K562 (cell line): ENCODE data around the gene CSTB. TPM values are rescaled to one million over a fixed set of nuclear protein-coding genes. Genes with fewer than 3 reads are reported as not detected.

Source experiments
- ATAC-seq: fragments of 200-7000 bp; cut with Tn5 transposase; 3 replicates; pipeline ENCODE4 v1.9.1; 2020; ENCODE audit warnings: moderate library complexity
- BruUV-seq: library from RNA; stranded (reverse); fragments of 400-500 nt; replicated peaks from 2 replicates; lab custom pipeline; 2021; lab: Mats Ljungman, UMichigan
- CTCF ChIA-PET: fragments of 300-600 bp; formaldehyde crosslinking; extraction: SDS; loops from one replicate; lab custom pipeline; 2021; ENCODE audit warnings: low intra/inter-chr PET ratio; lab: Yijun Ruan, JAX
- POLR2A ChIA-PET: fragments of 300-600, 350-650 bp; sonication (Branson Sonifier 250); formaldehyde crosslinking; extraction: SDS; loops from one replicate; lab custom pipeline; 2021; ENCODE audit warnings: antibody characterized with exemption, inconsistent platforms; lab: Yijun Ruan, JAX
- DNase-seq, 4 experiments: peaks; one replicate each; pipeline versions ENCODE4 v3.0.0 to v3.0.0-alpha.2; 2011 to 2018; ENCODE audit warnings: low spot score in 3 of 4, mixed read lengths in 3 of 4; ENCODE audit errors: extremely low read depth in 1 of 4
- FAIRE-seq: peaks from 2 replicates; lab custom pipeline; 2011; peaks lifted over from hg19 to GRCh38; lab: Jason Lieb, UNC
- H2AFZ ChIP-seq: 2 replicates; pipeline ENCODE4 v1.6.0; 2011; ENCODE audit warnings: low read depth, low read length, control low read depth, inconsistent platforms
- H3K27ac ChIP-seq: fragments of 200-600 bp; 3 replicates; pipeline ENCODE4 v1.8.0; 2011; ENCODE audit warnings: low read depth, mild to moderate bottlenecking, control low read depth, inconsistent platforms, low read length, moderate library complexity, mixed read lengths; ENCODE audit errors: extremely low read depth
- H3K27me3 ChIP-seq, 2 experiments: fragments of 300-600 bp in 1 of 2; 2 replicates in 1 of 2; 3 replicates in 1 of 2; pipeline versions ENCODE4 v1.6.0 to v1.8.0; 2011; ENCODE audit warnings: inconsistent platforms in 2 of 2, low read length in 2 of 2, mild to moderate bottlenecking in 1 of 2, mixed read lengths in 1 of 2, moderate library complexity in 1 of 2; ENCODE audit not compliant: control insufficient read depth in 2 of 2, insufficient read depth in 2 of 2
- H3K36me3 ChIP-seq: fragments of 300-600 bp; 3 replicates; pipeline ENCODE4 v1.8.0; 2011; ENCODE audit warnings: mild to moderate bottlenecking, low read length, inconsistent platforms; ENCODE audit not compliant: control insufficient read depth, insufficient read depth
- H3K4me1 ChIP-seq, 2 experiments: fragments of 200-600 bp in 1 of 2; replicated peaks in 1 of 2; 2 replicates in 1 of 2; 3 replicates in 1 of 2; pipeline versions ENCODE4 v1.5.1 to v1.8.0; 2011; ENCODE audit warnings: inconsistent platforms in 2 of 2, low read length in 2 of 2, mild to moderate bottlenecking in 1 of 2, mixed read lengths in 1 of 2, moderate library complexity in 1 of 2; ENCODE audit not compliant: control insufficient read depth in 2 of 2, insufficient read depth in 2 of 2
- H3K4me2 ChIP-seq: 2 replicates; pipeline ENCODE4 v1.6.1; 2011; ENCODE audit warnings: low read length, control low read depth, inconsistent platforms, mixed read lengths; ENCODE audit not compliant: insufficient read depth
- H3K4me3 ChIP-seq: fragments of 200-600 bp; sonication (generic), shearing (Covaris generic); 2 replicates; pipeline ENCODE4 v1.5.1; 2016; ENCODE audit warnings: control low read depth, inconsistent platforms
- H3K79me2 ChIP-seq: fragments of 200-600 bp; 3 replicates; pipeline ENCODE4 v1.8.0; 2011; ENCODE audit warnings: low read length, inconsistent platforms; ENCODE audit not compliant: control insufficient read depth, insufficient read depth
- H3K9ac ChIP-seq, 2 experiments: 2 replicates each; pipeline versions ENCODE4 v1.6.0 to v1.6.1; 2011; ENCODE audit warnings: low read depth in 2 of 2, low read length in 2 of 2, control low read depth in 1 of 2, inconsistent platforms in 1 of 2, mild to moderate bottlenecking in 1 of 2, mixed read lengths in 1 of 2; ENCODE audit not compliant: insufficient read depth in 1 of 2
- H3K9me1 ChIP-seq: one replicate; pipeline ENCODE4 v1.6.0; 2011; ENCODE audit warnings: inconsistent platforms, mild to moderate bottlenecking, low read length, moderate library complexity; ENCODE audit not compliant: control insufficient read depth, insufficient read depth
- H3K9me3 ChIP-seq: replicated peaks from 2 replicates; pipeline ENCODE4 v1.5.1; 2011; ENCODE audit warnings: low read depth, low read length, inconsistent platforms; ENCODE audit not compliant: control insufficient read depth, insufficient read depth
- H4K20me1 ChIP-seq: replicated peaks from 2 replicates; pipeline ENCODE4 v1.6.1; 2011; ENCODE audit warnings: low read length, inconsistent platforms, mixed read lengths; ENCODE audit not compliant: control insufficient read depth, insufficient read depth
- CSDE1 ChIP-seq, 2 experiments: fragments of 450-650 bp; IDR thresholded peaks; 2 replicates each; pipeline ENCODE4 v1.6.1; 2016; ENCODE audit warnings: mild to moderate bottlenecking in 1 of 2
- GTF2F1 ChIP-seq: IDR thresholded peaks from 2 replicates; pipeline ENCODE4 v1.6.1; 2011; ENCODE audit warnings: low read depth, low read length, improper control_type of control experiment
- MCM5 ChIP-seq: fragments of 450-650 bp; IDR thresholded peaks from 2 replicates; pipeline ENCODE4 v1.6.1; 2016; ENCODE audit warnings: low read depth
- NFIC ChIP-seq: fragments of 450-650 bp; IDR thresholded peaks from 2 replicates; pipeline ENCODE4 v1.6.1; 2017; ENCODE audit warnings: mild to moderate bottlenecking, inconsistent platforms
- POLR2G ChIP-seq: fragments of 200-400 bp; formaldehyde crosslinking; IDR thresholded peaks from 2 replicates; pipeline ENCODE4 v1.6.1; 2017; ENCODE audit warnings: low read depth, mild to moderate bottlenecking, antibody characterized with exemption, low read length, moderate library complexity
- SREBF1 ChIP-seq: fragments of 150-350 bp; IDR thresholded peaks from 2 replicates; pipeline ENCODE4 v1.6.1; 2014; ENCODE audit warnings: antibody characterized with exemption, low read depth, low read length, borderline replicate concordance
- ZC3H4 ChIP-seq: sonication (generic); formaldehyde crosslinking; IDR thresholded peaks from 2 replicates; pipeline ENCODE4 v1.9.0; 2021; ENCODE audit warnings: missing genetic modification reagents, borderline replicate concordance
- ZNF280A ChIP-seq: fragments of 450-650 bp; IDR thresholded peaks from 2 replicates; pipeline ENCODE4 v1.6.1; 2018; ENCODE audit warnings: mild to moderate bottlenecking, low read depth; ENCODE audit not compliant: partially characterized antibody
- WGBS: fragments of 100-300 bp; shearing (Covaris generic); methylation state at CpG from one replicate; pipeline ENCODE4 v1.1.6; 2016; ENCODE audit warnings: low coverage, mixed read lengths; ENCODE audit not compliant: insufficient coverage; ENCODE audit errors: missing lambda C conversion rate; 5-methylcytosine and 5-hydroxymethylcytosine counted together
- in situ Hi-C: fragments of 300-500 bp; cut with MboI; formaldehyde crosslinking; loops from 4 replicates; pipeline ENCODE4 v1.15.0; 2018; ENCODE audit warnings: inconsistent platforms, mixed read lengths
- intact Hi-C: fragments of 100-400 bp; cut with micrococcal nuclease; formaldehyde crosslinking; loops from 2 replicates; pipeline ENCODE4 v1.14.2; 2022
- polyA plus RNA-seq, 8 experiments: library from polyadenylated mRNA; depleted of rRNA in 4 of 8; stranded (reverse) in 5 of 8; unstranded in 3 of 8; fragments of >200 nt; fragmentation: Nextera tagmentation in 2 of 8; fragmentation: Illumina TruSeq in 1 of 8; extraction: Ambion mirVana in 2 of 8; extraction: Trizol in 1 of 8; gene quantifications; 2 replicates each; pipeline versions ENCODE4 v1.2.1 to v1.2.3, GENCODE V29; 2011 to 2014; ENCODE audit warnings: inconsistent platforms in 1 of 8, missing spikeins in 1 of 8
- total RNA-seq, 7 experiments: library from RNA; depleted of rRNA in 6 of 7; stranded (reverse); fragments of >200 nt in 6 of 7; fragmentation: Illumina TruSeq in 2 of 7; extraction: Trizol in 2 of 7; gene quantifications; 2 replicates each; pipeline versions ENCODE4 v1.2.1 to v1.2.3, GENCODE V29; 2011 to 2021; ENCODE audit warnings: low replicate concordance in 1 of 7
- TF ChIP-seq, protein P1 (sequence below): fragments of 450-650 bp; IDR thresholded peaks from 2 replicates; pipeline ENCODE4 v1.6.1; 2016
- TF ChIP-seq, protein P2 (sequence below): sonication (generic); IDR thresholded peaks from 2 replicates; pipeline ENCODE4 v1.6.1; 2016

The CSTB gene
- total and polyA plus RNA-seq, 9 of the 15 experiments (the other 6 are each of a cell fraction or from before 2014, with no cell fraction given), result 12.4 to 65.0 (median 31.7) TPM

DNA sequence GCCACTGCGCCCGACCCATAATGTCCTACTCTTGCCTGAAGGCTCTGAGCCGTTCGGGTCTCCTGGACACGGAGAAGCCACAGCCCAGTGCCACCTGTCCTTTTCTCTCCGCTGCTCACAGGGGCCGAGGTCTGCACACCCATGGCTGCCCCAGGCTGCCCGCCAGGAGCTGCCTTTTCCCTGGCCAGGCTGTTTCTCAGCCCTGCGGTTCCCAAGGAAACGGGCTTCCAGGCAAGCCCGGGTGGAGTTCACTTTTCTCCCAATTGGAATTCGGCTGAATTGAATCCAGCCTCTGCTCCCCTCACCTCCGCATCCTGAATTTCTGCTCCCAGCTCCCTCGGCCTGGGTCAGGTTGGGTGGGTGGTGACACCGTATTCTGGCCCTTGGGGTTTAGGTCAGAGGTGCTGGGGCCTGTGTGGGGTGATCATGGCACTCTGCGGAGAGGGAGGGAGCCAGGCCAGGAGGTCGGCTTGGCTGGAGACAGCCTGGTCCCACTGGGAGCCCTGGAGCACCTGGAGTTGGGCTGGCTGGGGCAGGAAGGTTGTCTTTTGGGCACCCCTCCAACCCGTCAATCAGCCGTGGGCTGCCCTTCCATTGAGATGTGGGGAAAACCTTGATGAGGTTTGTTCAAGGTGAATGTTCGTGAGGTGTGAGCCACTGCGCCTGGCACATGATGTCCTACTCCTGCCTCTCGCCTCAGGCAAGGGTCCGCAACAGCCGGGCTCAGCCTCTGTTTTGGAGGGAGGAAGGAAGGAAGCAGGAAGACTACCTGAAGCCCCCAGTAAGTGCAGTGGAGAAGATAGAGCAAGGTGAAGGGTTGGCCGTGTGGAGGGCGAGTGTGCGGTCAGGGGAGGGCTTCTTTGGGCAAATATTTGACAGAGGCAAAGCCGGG, 38.4 kb upstream of the CSTB start:
- ATAC-seq (no peak), DNase-seq (no peak), FAIRE-seq (peak; percentile 11)
- H4K20me1 ChIP-seq, result 0 out of 2 replicates have a peak, but pooled peaks cover 4% of the 10 kb centered on the region
- H3K36me3 ChIP-seq, result 0 out of 3 replicates have a peak, but pooled peaks cover 3% of the 10 kb centered on the region
- in situ Hi-C loops (loop anchor here (5.0 kb wide), 1 partner anchor 128 kb away; no protein-coding TSS in a partner anchor), intact Hi-C loops (loop anchor here (5.0 kb wide), 1 partner anchor 83 kb away; no protein-coding TSS in a partner anchor)
- peak overlapping the region; percentile 21; the same call in 1 of the 2 replicates for H3K4me2 ChIP-seq
- ChIA-PET CTCF (no interaction called here), POLR2A (interaction anchor here (0.6 to 1.0 kb wide), 3 partner anchors 10 to 201 kb away, joined by 3 read pairs; no protein-coding TSS in a partner anchor)
- TF ChIP-seq GTF2F1 (no peak), POLR2G (peak; percentile 49; the same call in 1 of the 2 replicates), ZC3H4 (CRISPR knock-in tag) (0 out of 2 replicates have a peak, but pooled peaks have one; percentile 18), CSDE1 (IDR thresholded peaks at IDR 0.05) (no peak), ZNF280A (no peak), MCM5 (no peak), SREBF1 (no peak), NFIC (peak; percentile 24; the same call in 1 of the 2 replicates)
- TF ChIP-seq, protein P1, sequence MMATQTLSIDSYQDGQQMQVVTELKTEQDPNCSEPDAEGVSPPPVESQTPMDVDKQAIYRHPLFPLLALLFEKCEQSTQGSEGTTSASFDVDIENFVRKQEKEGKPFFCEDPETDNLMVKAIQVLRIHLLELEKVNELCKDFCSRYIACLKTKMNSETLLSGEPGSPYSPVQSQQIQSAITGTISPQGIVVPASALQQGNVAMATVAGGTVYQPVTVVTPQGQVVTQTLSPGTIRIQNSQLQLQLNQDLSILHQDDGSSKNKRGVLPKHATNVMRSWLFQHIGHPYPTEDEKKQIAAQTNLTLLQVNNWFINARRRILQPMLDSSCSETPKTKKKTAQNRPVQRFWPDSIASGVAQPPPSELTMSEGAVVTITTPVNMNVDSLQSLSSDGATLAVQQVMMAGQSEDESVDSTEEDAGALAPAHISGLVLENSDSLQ, result peak; percentile 24; the same call in 1 of the 2 replicates
- TF ChIP-seq, protein P2, sequence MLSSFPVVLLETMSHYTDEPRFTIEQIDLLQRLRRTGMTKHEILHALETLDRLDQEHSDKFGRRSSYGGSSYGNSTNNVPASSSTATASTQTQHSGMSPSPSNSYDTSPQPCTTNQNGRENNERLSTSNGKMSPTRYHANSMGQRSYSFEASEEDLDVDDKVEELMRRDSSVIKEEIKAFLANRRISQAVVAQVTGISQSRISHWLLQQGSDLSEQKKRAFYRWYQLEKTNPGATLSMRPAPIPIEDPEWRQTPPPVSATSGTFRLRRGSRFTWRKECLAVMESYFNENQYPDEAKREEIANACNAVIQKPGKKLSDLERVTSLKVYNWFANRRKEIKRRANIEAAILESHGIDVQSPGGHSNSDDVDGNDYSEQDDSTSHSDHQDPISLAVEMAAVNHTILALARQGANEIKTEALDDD, result no peak
- no peaks in the 10 kb centered on the region for H3K9me1 ChIP-seq
- BruUV-seq, result no TSS peak
- no peaks in the 10 kb centered on the region; a peak in 1 of 5 replicates for H3K27me3 ChIP-seq
- no peak overlapping the region for H3K4me3 ChIP-seq
- H3K79me2 ChIP-seq, result no peaks in the 10 kb centered on the region
- H3K4me1 ChIP-seq, result peaks cover 20 to 96% of the 10 kb centered on the region in 2 experiments
- no peak overlapping the region for H3K27ac ChIP-seq
- no peaks in the 10 kb centered on the region for H3K9me3 ChIP-seq
- 68% methylated on average over 28 of the region's 28 CpGs for WGBS
- H2AFZ ChIP-seq, result no peak overlapping the region
- peak overlapping the region in 1 of 2 experiments; percentile 28; a peak in 2 of 4 replicates for H3K9ac ChIP-seq
